ENCODE data around the gene MED13. TPM values are rescaled to one million over a fixed set of nuclear protein-coding genes. Genes with fewer than 3 reads are reported as not detected.
"Not testable (repeated sequence)": the region's sequence is repeated elsewhere in the genome, so short reads cannot be mapped to it uniquely, and the experiment has no call there.

The MED13 gene
- total and polyA plus RNA-seq, 11 donors = 5.6 to 59.1 (median 38.9) TPM

- no peak overlapping the region for H3K27ac ChIP-seq
- peaks cover 0 to 8% (median 0%) of the 10 kb centered on the region in 12 donors for H3K4me1 ChIP-seq
- peaks cover 0 to 79% (median 50%) of the 10 kb centered on the region in 9 donors for H3K36me3 ChIP-seq
- DNase-seq = no peak
- no peak overlapping the region for H3K4me3 ChIP-seq
- no peaks in the 10 kb centered on the region for H3K9me3 ChIP-seq
- intact Hi-C loops (cut with DNase I) = no loop called here
- no peaks in the 10 kb centered on the region for H3K27me3 ChIP-seq
- TF ChIP-seq POLR2A (IDR thresholded peaks at IDR 0.05) (no peak), CTCF (IDR thresholded peaks at IDR 0.05) (no peak)
- no peak for ATAC-seq
Measured at GRCh38 chr17:62004388-62004787, 60.7 kb downstream of the MED13 start.

GRCh38 chr17:62003141-62003540 lies 61.9 kb downstream of the MED13 start:
- H3K4me1 ChIP-seq; intact Hi-C loops (cut with DNase I); H3K27ac ChIP-seq; H3K9me3 ChIP-seq; ATAC-seq; H3K27me3 ChIP-seq; DNase-seq; H3K4me3 ChIP-seq: not testable (repeated sequence)
- H3K36me3 ChIP-seq = peaks cover 0 to 67% (median 39%) of the 10 kb centered on the region in 9 donors
- WGBS, 4 donors = 93 to 98% (median 96%) methylated on average over 3 of the region's 3 CpGs

GRCh38 chr17:62001105-62001504 lies 64.0 kb downstream of the MED13 start:
- H3K4me3 ChIP-seq = no peak overlapping the region
- no peak overlapping the region for H3K27ac ChIP-seq
- ATAC-seq = no peak
- peaks cover 0 to 29% (median 14%) of the 10 kb centered on the region in 12 donors for H3K4me1 ChIP-seq
- no peaks in the 10 kb centered on the region for H3K27me3 ChIP-seq
- peaks cover 0 to 57% (median 32%) of the 10 kb centered on the region in 9 donors for H3K36me3 ChIP-seq
- intact Hi-C loops (cut with DNase I) = no loop called here
- TF ChIP-seq POLR2A (IDR thresholded peaks at IDR 0.05) = no peak
- no peak for TF ChIP-seq CTCF (IDR thresholded peaks at IDR 0.05)
- no peak for DNase-seq
- no peaks in the 10 kb centered on the region for H3K9me3 ChIP-seq
- WGBS, 4 donors = 97 to 99% (median 98%) methylated on average over 2 of the region's 2 CpGs

GRCh38 chr17:62000186-62000585 lies 64.9 kb downstream of the MED13 start:
- Histone ChIP-seq H3K27me3 (no peaks in the 10 kb centered on the region), H3K36me3 (peaks cover 0 to 55% (median 29%) of the 10 kb centered on the region in 9 donors), H3K4me1 (peaks cover 0 to 31% (median 14%) of the 10 kb centered on the region in 12 donors), H3K27ac (no peak overlapping the region), H3K9me3 (no peaks in the 10 kb centered on the region), H3K4me3 (no peak overlapping the region)
- intact Hi-C loops (cut with DNase I) = no loop called here
- 91 to 92% (median 92%) methylated on average over 3 of the region's 3 CpGs for whole genome bisulfite sequencing, 4 donors
- no peak for DNase-seq
- ATAC-seq = no peak
- TF ChIP-seq POLR2A (IDR thresholded peaks at IDR 0.05) (no peak), CTCF (IDR thresholded peaks at IDR 0.05) (no peak)

GRCh38 chr17:61998534-61998933 lies 66.5 kb downstream of the MED13 start:
- intact Hi-C loops (cut with DNase I) = not testable (repeated sequence)
- WGBS, 4 donors = 78 to 86% (median 83%) methylated on average over 4 of the region's 4 CpGs

More at GRCh38 chr17:61998534-61998933, 66.5 kb downstream of the MED13 start:
- H3K27me3 ChIP-seq, H3K27ac ChIP-seq, H3K4me3 ChIP-seq, H3K9me3 ChIP-seq, DNase-seq, ATAC-seq: not testable (repeated sequence)
- H3K4me1 ChIP-seq = peaks cover 0 to 31% (median 14%) of the 10 kb centered on the region in 12 donors
- peaks cover 0 to 62% (median 31%) of the 10 kb centered on the region in 9 donors for H3K36me3 ChIP-seq
